H9 (cell line): Measurements from ENCODE around the gene CCDC142. TPM values are rescaled to one million over a fixed set of nuclear protein-coding genes. Genes with fewer than 3 reads are reported as not detected.

ENCODE experiments used
- DNase-seq: peaks from one replicate; pipeline ENCODE4 v3.0.0-alpha.2; 2017
- H2AFZ ChIP-seq: one replicate; pipeline ENCODE4 v1.6.1; 2013; ENCODE audit warnings: mild to moderate bottlenecking, low read length, control low read depth, moderate library complexity
- H2AK5ac ChIP-seq: 2 replicates; pipeline ENCODE4 v1.6.1; 2013; ENCODE audit warnings: low read length, control low read depth, mixed read lengths; ENCODE audit not compliant: insufficient read length
- H2BK120ac ChIP-seq: one replicate; pipeline ENCODE4 v1.6.1; 2013; ENCODE audit warnings: low read depth, mild to moderate bottlenecking, low read length, control low read depth, inconsistent platforms; ENCODE audit not compliant: poor library complexity, severe bottlenecking
- H2BK12ac ChIP-seq: 2 replicates; pipeline ENCODE4 v1.6.1; 2013; ENCODE audit warnings: low read length, control low read depth, mixed read lengths, low read depth; ENCODE audit not compliant: insufficient read length
- H2BK15ac ChIP-seq: 2 replicates; pipeline ENCODE4 v1.6.1; 2013; ENCODE audit warnings: low read depth, low read length, control low read depth
- H2BK20ac ChIP-seq: one replicate; pipeline ENCODE4 v1.6.1; 2013; ENCODE audit warnings: low read depth, mild to moderate bottlenecking, low read length, control low read depth, inconsistent platforms; ENCODE audit not compliant: poor library complexity, severe bottlenecking
- H2BK5ac ChIP-seq: 2 replicates; pipeline ENCODE4 v1.6.1; 2013; ENCODE audit warnings: low read length, control low read depth, mixed read lengths; ENCODE audit not compliant: insufficient read length
- H3K14ac ChIP-seq: 2 replicates; pipeline ENCODE4 v1.6.1; 2013; ENCODE audit warnings: low read length, control low read depth; ENCODE audit not compliant: insufficient read depth
- H3K18ac ChIP-seq: 2 replicates; pipeline ENCODE4 v1.6.1; 2013; ENCODE audit warnings: low read depth, mild to moderate bottlenecking, mixed read lengths, low read length, control low read depth; ENCODE audit not compliant: insufficient read length
- H3K23ac ChIP-seq: 2 replicates; pipeline ENCODE4 v1.6.1; 2013; ENCODE audit warnings: low read length, control low read depth, mixed read lengths, low read depth; ENCODE audit not compliant: insufficient read length
- H3K23me2 ChIP-seq: 2 replicates; pipeline ENCODE4 v1.6.1; 2013; ENCODE audit warnings: low read depth, mild to moderate bottlenecking, mixed read lengths, low read length, control low read depth; ENCODE audit not compliant: insufficient read length, poor library complexity, severe bottlenecking
- H3K27ac ChIP-seq: 2 replicates; pipeline ENCODE4 v1.5.1; 2013; ENCODE audit warnings: low read length, control low read depth, mixed read lengths, low read depth; ENCODE audit not compliant: insufficient read length
- H3K27me3 ChIP-seq: 2 replicates; pipeline ENCODE4 v1.6.1; 2013; ENCODE audit warnings: low read length, control low read depth, inconsistent platforms; ENCODE audit not compliant: insufficient read depth
- H3K4ac ChIP-seq: 2 replicates; pipeline ENCODE4 v1.6.1; 2013; ENCODE audit warnings: low read depth, mild to moderate bottlenecking, control low read depth, inconsistent platforms, low read length, moderate library complexity
- H3K4me1 ChIP-seq: 2 replicates; pipeline ENCODE4 v1.6.1; 2013; ENCODE audit warnings: low read length, control low read depth, inconsistent platforms; ENCODE audit not compliant: insufficient read depth
- H3K4me2 ChIP-seq: 2 replicates; pipeline ENCODE4 v1.6.1; 2013; ENCODE audit warnings: low read length, control low read depth, mixed read lengths; ENCODE audit not compliant: insufficient read length, insufficient read depth
- H3K56ac ChIP-seq: 2 replicates; pipeline ENCODE4 v1.6.1; 2013; ENCODE audit warnings: low read depth, mild to moderate bottlenecking, mixed read lengths, low read length, control low read depth; ENCODE audit not compliant: insufficient read length
- H3K79me1 ChIP-seq: 2 replicates; pipeline ENCODE4 v1.6.1; 2013; ENCODE audit warnings: low read depth, mild to moderate bottlenecking, moderate library complexity, low read length, control low read depth, inconsistent platforms; ENCODE audit not compliant: insufficient read depth, poor library complexity, severe bottlenecking
- H3K79me2 ChIP-seq: 2 replicates; pipeline ENCODE4 v1.6.1; 2013; ENCODE audit warnings: low read length, control low read depth, inconsistent platforms; ENCODE audit not compliant: insufficient read depth
- H3K9ac ChIP-seq: 2 replicates; pipeline ENCODE4 v1.6.1; 2013; ENCODE audit warnings: low read length, control low read depth, mixed read lengths; ENCODE audit not compliant: insufficient read length; ENCODE audit errors: extremely low read depth
- H3K9me3 ChIP-seq: one replicate; pipeline ENCODE4 v1.6.1; 2013; ENCODE audit warnings: low read depth, low read length, inconsistent platforms; ENCODE audit not compliant: control insufficient read depth
- H3T11ph ChIP-seq: one replicate; pipeline ENCODE4 v1.6.1; 2013; ENCODE audit warnings: mild to moderate bottlenecking, low read length, control low read depth, inconsistent platforms
- H4K20me1 ChIP-seq: one replicate; pipeline ENCODE4 v1.6.1; 2013; ENCODE audit not compliant: control insufficient read depth, insufficient read length, insufficient read depth
- H4K5ac ChIP-seq: 2 replicates; pipeline ENCODE4 v1.6.1; 2013; ENCODE audit warnings: low read depth, mild to moderate bottlenecking, mixed read lengths, low read length, control low read depth; ENCODE audit not compliant: insufficient read length
- H4K8ac ChIP-seq: replicated peaks from 2 replicates; pipeline ENCODE4 v1.6.1; 2013; ENCODE audit warnings: low read length, control low read depth, mixed read lengths, low read depth; ENCODE audit not compliant: insufficient read length
- H4K91ac ChIP-seq: 2 replicates; pipeline ENCODE4 v1.6.1; 2013; ENCODE audit warnings: low read depth, mild to moderate bottlenecking, moderate library complexity, mixed read lengths, low read length, control low read depth; ENCODE audit not compliant: insufficient read length
- H3K27ac Mint-ChIP-seq, 3 experiments: 2 replicates in 2 of 3; 3 replicates in 1 of 3; pipeline ENCODE4 v1.8.0; 2020 to 2021; ENCODE audit warnings: mixed read lengths in 3 of 3, mild to moderate bottlenecking in 1 of 3, moderate library complexity in 1 of 3
- H3K27me3 Mint-ChIP-seq: 2 replicates; pipeline ENCODE4 v1.8.0; 2021; ENCODE audit warnings: low read depth, mild to moderate bottlenecking, moderate library complexity, mixed read lengths
- H3K36me3 Mint-ChIP-seq, 3 experiments: 2 replicates in 2 of 3; 3 replicates in 1 of 3; pipeline ENCODE4 v1.8.0; 2020 to 2021; ENCODE audit warnings: low read depth in 3 of 3, mixed read lengths in 3 of 3; ENCODE audit not compliant: insufficient read depth in 1 of 3
- H3K4me1 Mint-ChIP-seq, 2 experiments: 2 replicates each; pipeline ENCODE4 v1.8.0; 2020; ENCODE audit warnings: mixed read lengths in 2 of 2
- H3K4me3 Mint-ChIP-seq, 2 experiments: 2 replicates in 1 of 2; 3 replicates in 1 of 2; pipeline ENCODE4 v1.8.0; 2020 to 2021; ENCODE audit warnings: mild to moderate bottlenecking in 2 of 2, mixed read lengths in 2 of 2, moderate library complexity in 1 of 2
- H3K9me3 Mint-ChIP-seq, 2 experiments: 2 replicates in 1 of 2; 3 replicates in 1 of 2; pipeline ENCODE4 v1.8.0; 2020; ENCODE audit warnings: mild to moderate bottlenecking in 2 of 2, mixed read lengths in 2 of 2, moderate library complexity in 1 of 2
- WGBS: extraction: QIAGEN DNeasy Blood & Tissue Kit; methylation state at CpG from one replicate; pipeline ENCODE4 v1.1.7; 2013; ENCODE audit warnings: missing lambda C conversion rate, low lambda C conversion rate, mixed read lengths; ENCODE audit not compliant: insufficient read length; ENCODE audit errors: extremely low coverage; 5-methylcytosine and 5-hydroxymethylcytosine counted together
- total RNA-seq: library from RNA; stranded (reverse); gene quantifications from 2 replicates; pipeline ENCODE4 v1.2.1, GENCODE V29; 2021
- TF ChIP-seq, protein P1 (sequence below): fragments of 200-600 bp; sonication (generic); conservative IDR thresholded peaks from 3 replicates; pipeline ENCODE4 v1.8.0; 2021; ENCODE audit warnings: antibody characterized with exemption, mild to moderate bottlenecking

Gene CCDC142
- total RNA-seq, 1 experiment from 2014 or later: 21.5 TPM

GRCh38 chr2:74515981-74516633 lies 33.3 kb upstream of the CCDC142 start:
- no peak overlapping the region for H2BK12ac ChIP-seq
- H2BK5ac ChIP-seq: no peak overlapping the region
- H3K14ac ChIP-seq: no peak overlapping the region; the same call in 1 of the 2 replicates
- Mint-ChIP-seq H3K4me3 (peak overlapping the region; percentile 1 to 30; a peak in 1 of 5 replicates), H3K9me3 (peaks cover 13 to 17% of the 10 kb centered on the region in 2 experiments), H3K27me3 (peaks cover 98% of the 10 kb centered on the region), H3K4me1 (peaks cover 12 to 14% of the 10 kb centered on the region in 2 experiments), H3K36me3 (peaks cover 5 to 8% (median 6%) of the 10 kb centered on the region in 3 experiments; a peak in 6 of 7 replicates), H3K27ac (no peak overlapping the region)
- no peak overlapping the region for H3K9ac ChIP-seq
- no peaks in the 10 kb centered on the region for H3K79me1 ChIP-seq
- no peak overlapping the region for H4K91ac ChIP-seq
- peak overlapping the region; percentile 53 for H3K18ac ChIP-seq
- no peak overlapping the region for H2AK5ac ChIP-seq
- H3T11ph ChIP-seq: no peak overlapping the region
- H3K56ac ChIP-seq: no peak overlapping the region
- H3K23me2 ChIP-seq: peaks cover 19% of the 10 kb centered on the region
- H3K27ac ChIP-seq: no peak overlapping the region
- H3K9me3 ChIP-seq: no peaks in the 10 kb centered on the region
- DNase-seq: peak; percentile 93
- no peak overlapping the region for H4K8ac ChIP-seq
- no peaks in the 10 kb centered on the region for H3K4me1 ChIP-seq
- H2BK20ac ChIP-seq: no peak overlapping the region
- no CpG with 5 or more reads among the region's 72 CpGs for WGBS
- peaks cover 82% of the 10 kb centered on the region for H3K27me3 ChIP-seq
- H2AFZ ChIP-seq: no peak overlapping the region
- H2BK120ac ChIP-seq: no peak overlapping the region
- H3K4me2 ChIP-seq: peak overlapping the region; percentile 49
- no peaks in the 10 kb centered on the region for H3K79me2 ChIP-seq
- H4K20me1 ChIP-seq: no peaks in the 10 kb centered on the region
- TF ChIP-seq, protein P1, sequence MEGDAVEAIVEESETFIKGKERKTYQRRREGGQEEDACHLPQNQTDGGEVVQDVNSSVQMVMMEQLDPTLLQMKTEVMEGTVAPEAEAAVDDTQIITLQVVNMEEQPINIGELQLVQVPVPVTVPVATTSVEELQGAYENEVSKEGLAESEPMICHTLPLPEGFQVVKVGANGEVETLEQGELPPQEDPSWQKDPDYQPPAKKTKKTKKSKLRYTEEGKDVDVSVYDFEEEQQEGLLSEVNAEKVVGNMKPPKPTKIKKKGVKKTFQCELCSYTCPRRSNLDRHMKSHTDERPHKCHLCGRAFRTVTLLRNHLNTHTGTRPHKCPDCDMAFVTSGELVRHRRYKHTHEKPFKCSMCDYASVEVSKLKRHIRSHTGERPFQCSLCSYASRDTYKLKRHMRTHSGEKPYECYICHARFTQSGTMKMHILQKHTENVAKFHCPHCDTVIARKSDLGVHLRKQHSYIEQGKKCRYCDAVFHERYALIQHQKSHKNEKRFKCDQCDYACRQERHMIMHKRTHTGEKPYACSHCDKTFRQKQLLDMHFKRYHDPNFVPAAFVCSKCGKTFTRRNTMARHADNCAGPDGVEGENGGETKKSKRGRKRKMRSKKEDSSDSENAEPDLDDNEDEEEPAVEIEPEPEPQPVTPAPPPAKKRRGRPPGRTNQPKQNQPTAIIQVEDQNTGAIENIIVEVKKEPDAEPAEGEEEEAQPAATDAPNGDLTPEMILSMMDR: no peak
- H3K23ac ChIP-seq: no peak overlapping the region
- H2BK15ac ChIP-seq: no peak overlapping the region; the same call in 1 of the 2 replicates
- H3K4ac ChIP-seq: no peak overlapping the region
- no peak overlapping the region for H4K5ac ChIP-seq
